Neural cell (in vitro differentiated cells): Measurements from ENCODE around the gene SUPT20HL1. TPM values are rescaled to one million over a fixed set of nuclear protein-coding genes. Genes with fewer than 3 reads are reported as not detected.

ENCODE experiments used
- H2AFZ ChIP-seq: fragments of 200-600, 300-800 bp; sonication (generic), shearing (Covaris generic); 2 replicates; pipeline ENCODE4 v1.6.0; 2014; ENCODE audit warnings: low read depth, mild to moderate bottlenecking, antibody characterized with exemption, low read length, moderate library complexity
- H3F3A ChIP-seq: fragments of 200-600 bp; shearing (Covaris generic); 2 replicates; pipeline ENCODE4 v1.6.1; 2016; ENCODE audit warnings: mild to moderate bottlenecking, moderate library complexity, mixed read lengths, antibody characterized with exemption, low read length; ENCODE audit not compliant: insufficient read depth, poor library complexity, severe bottlenecking
- H3K27ac ChIP-seq: fragments of 200-600, 300-800 bp; sonication (generic), shearing (Covaris generic); 2 replicates; pipeline ENCODE4 v1.5.1; 2014; ENCODE audit warnings: mild to moderate bottlenecking, low read length, moderate library complexity
- H3K27me3 ChIP-seq: fragments of 300-800, 200-600 bp; sonication (generic), shearing (Covaris generic); 2 replicates; pipeline ENCODE4 v1.6.0; 2014; ENCODE audit warnings: mild to moderate bottlenecking, low read depth, low read length, moderate library complexity; ENCODE audit not compliant: insufficient read depth
- H3K36me3 ChIP-seq: fragments of 300-800, 200-600 bp; sonication (generic), shearing (Covaris generic); 2 replicates; pipeline ENCODE4 v1.5.1; 2014; ENCODE audit warnings: mild to moderate bottlenecking, antibody characterized with exemption, low read length, moderate library complexity; ENCODE audit not compliant: insufficient read depth
- H3K4me2 ChIP-seq: fragments of 300-800, 200-600 bp; sonication (generic), shearing (Covaris generic); 2 replicates; pipeline ENCODE4 v1.6.0; 2014; ENCODE audit warnings: mild to moderate bottlenecking, low read length
- H3K4me3 ChIP-seq: fragments of 300-800, 200-600 bp; sonication (generic), shearing (Covaris generic); 2 replicates; pipeline ENCODE4 v1.5.1; 2014; ENCODE audit warnings: mild to moderate bottlenecking, low read length, moderate library complexity
- H3K79me2 ChIP-seq: fragments of 200-600 bp; shearing (Covaris generic); replicated peaks from 2 replicates; pipeline ENCODE4 v1.6.0; 2014; ENCODE audit warnings: mild to moderate bottlenecking, low read length, moderate library complexity; ENCODE audit not compliant: insufficient read depth
- H3K9ac ChIP-seq: fragments of 300-800, 200-600 bp; sonication (generic), shearing (Covaris generic); 2 replicates; pipeline ENCODE4 v1.6.1; 2016; ENCODE audit warnings: mild to moderate bottlenecking, low read length, mixed read lengths
- H3K9me2 ChIP-seq: fragments of 200-600 bp; shearing (Covaris generic); 2 replicates; pipeline ENCODE4 v1.6.1; 2016; ENCODE audit warnings: mild to moderate bottlenecking, low read length, mixed read lengths; ENCODE audit not compliant: insufficient read depth
- H3K9me3 ChIP-seq: fragments of 200-600, 300-800 bp; sonication (generic), shearing (Covaris generic); 2 replicates; pipeline ENCODE4 v1.6.1; 2016; ENCODE audit warnings: mild to moderate bottlenecking, mixed run types, low read length, moderate library complexity, mixed read lengths
- H4K20me1 ChIP-seq: fragments of 200-600 bp; shearing (Covaris generic); 2 replicates; pipeline ENCODE4 v1.6.1; 2016; ENCODE audit warnings: mild to moderate bottlenecking, mixed run types; ENCODE audit not compliant: insufficient read depth
- EP300 ChIP-seq: fragments of 450-650 bp; conservative IDR thresholded peaks from 2 replicates; pipeline ENCODE4 v1.6.1; 2014; ENCODE audit warnings: antibody characterized with exemption, mild to moderate bottlenecking, moderate library complexity; ENCODE audit not compliant: poor library complexity, severe bottlenecking
- EZH2 ChIP-seq: fragments of 200-600, 300-800 bp; shearing (Covaris generic), sonication (generic); IDR thresholded peaks from 2 replicates; pipeline ENCODE4 v1.6.1; 2014; ENCODE audit warnings: antibody characterized with exemption, low read length, borderline replicate concordance, mild to moderate bottlenecking; ENCODE audit not compliant: insufficient read depth, poor library complexity, severe bottlenecking
- MXI1 ChIP-seq: fragments of 450-650 bp; conservative IDR thresholded peaks from 2 replicates; pipeline ENCODE4 v1.6.1; 2014; ENCODE audit warnings: antibody characterized with exemption, mild to moderate bottlenecking; ENCODE audit not compliant: poor library complexity, severe bottlenecking
- POLR2AphosphoS5 ChIP-seq: IDR thresholded peaks from 2 replicates; pipeline ENCODE4 v1.6.1; 2012
- RAD21 ChIP-seq: fragments of 450-650 bp; conservative IDR thresholded peaks from 2 replicates; pipeline ENCODE4 v1.6.1; 2014; ENCODE audit warnings: antibody characterized with exemption, mild to moderate bottlenecking, moderate library complexity
- SMC3 ChIP-seq: fragments of 450-650 bp; conservative IDR thresholded peaks from 2 replicates; pipeline ENCODE4 v1.6.1; 2014; ENCODE audit warnings: antibody characterized with exemption, mild to moderate bottlenecking, moderate library complexity; ENCODE audit not compliant: poor library complexity
- TAF1 ChIP-seq: IDR thresholded peaks from 2 replicates; pipeline ENCODE4 v1.6.1; 2012; ENCODE audit warnings: low read depth
- polyA plus RNA-seq: library from polyadenylated mRNA; depleted of rRNA; stranded (reverse); fragments of >200 nt; gene quantifications from 2 replicates; pipeline ENCODE4 v1.2.3, GENCODE V29; 2014
- TF ChIP-seq, protein P1 (sequence below): IDR thresholded peaks from 2 replicates; pipeline ENCODE4 v1.6.1; 2012; ENCODE audit warnings: borderline replicate concordance
- TF ChIP-seq, protein P2 (sequence below): fragments of 450-650 bp; IDR thresholded peaks from 2 replicates; pipeline ENCODE4 v1.5.1; 2014; ENCODE audit warnings: antibody characterized with exemption, mild to moderate bottlenecking, moderate library complexity; ENCODE audit not compliant: poor library complexity, severe bottlenecking

Gene SUPT20HL1
- polyA plus RNA-seq, 1 donor from 2014 or later, result not detected

DNA sequence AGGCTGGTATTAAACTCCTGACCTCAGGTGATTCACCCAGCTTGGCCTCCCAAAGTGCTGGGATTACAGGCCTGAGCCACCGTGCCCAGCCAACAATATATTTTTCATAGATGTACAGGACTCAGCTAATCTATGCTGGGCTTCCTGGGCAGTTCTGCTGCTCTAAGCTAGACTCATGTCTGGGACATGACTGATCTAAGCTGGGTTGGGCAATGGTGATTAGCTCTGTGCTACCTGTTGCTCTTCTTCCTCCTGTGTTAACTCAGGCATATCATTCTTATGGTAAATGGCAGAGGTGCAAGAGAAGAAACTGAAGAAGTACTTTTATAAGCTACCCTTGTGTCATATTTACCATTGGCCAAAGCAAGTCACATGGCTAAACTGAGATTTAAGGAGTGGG lies 35.2 kb upstream of the SUPT20HL1 start:
- Histone ChIP-seq H3K4me2 (no peak overlapping the region), H3K9me2 (no peaks in the 10 kb centered on the region), H3K4me3 (no peak overlapping the region), H3K79me2 (no peaks in the 10 kb centered on the region), H3K9ac (no peak overlapping the region), H2AFZ (no peak overlapping the region), H3F3A (no peaks in the 10 kb centered on the region), H3K9me3 (no peaks in the 10 kb centered on the region), H3K36me3 (no peaks in the 10 kb centered on the region), H3K27ac (no peak overlapping the region), H3K27me3 (no peaks in the 10 kb centered on the region), H4K20me1 (no peaks in the 10 kb centered on the region)
- TF ChIP-seq, protein P1, sequence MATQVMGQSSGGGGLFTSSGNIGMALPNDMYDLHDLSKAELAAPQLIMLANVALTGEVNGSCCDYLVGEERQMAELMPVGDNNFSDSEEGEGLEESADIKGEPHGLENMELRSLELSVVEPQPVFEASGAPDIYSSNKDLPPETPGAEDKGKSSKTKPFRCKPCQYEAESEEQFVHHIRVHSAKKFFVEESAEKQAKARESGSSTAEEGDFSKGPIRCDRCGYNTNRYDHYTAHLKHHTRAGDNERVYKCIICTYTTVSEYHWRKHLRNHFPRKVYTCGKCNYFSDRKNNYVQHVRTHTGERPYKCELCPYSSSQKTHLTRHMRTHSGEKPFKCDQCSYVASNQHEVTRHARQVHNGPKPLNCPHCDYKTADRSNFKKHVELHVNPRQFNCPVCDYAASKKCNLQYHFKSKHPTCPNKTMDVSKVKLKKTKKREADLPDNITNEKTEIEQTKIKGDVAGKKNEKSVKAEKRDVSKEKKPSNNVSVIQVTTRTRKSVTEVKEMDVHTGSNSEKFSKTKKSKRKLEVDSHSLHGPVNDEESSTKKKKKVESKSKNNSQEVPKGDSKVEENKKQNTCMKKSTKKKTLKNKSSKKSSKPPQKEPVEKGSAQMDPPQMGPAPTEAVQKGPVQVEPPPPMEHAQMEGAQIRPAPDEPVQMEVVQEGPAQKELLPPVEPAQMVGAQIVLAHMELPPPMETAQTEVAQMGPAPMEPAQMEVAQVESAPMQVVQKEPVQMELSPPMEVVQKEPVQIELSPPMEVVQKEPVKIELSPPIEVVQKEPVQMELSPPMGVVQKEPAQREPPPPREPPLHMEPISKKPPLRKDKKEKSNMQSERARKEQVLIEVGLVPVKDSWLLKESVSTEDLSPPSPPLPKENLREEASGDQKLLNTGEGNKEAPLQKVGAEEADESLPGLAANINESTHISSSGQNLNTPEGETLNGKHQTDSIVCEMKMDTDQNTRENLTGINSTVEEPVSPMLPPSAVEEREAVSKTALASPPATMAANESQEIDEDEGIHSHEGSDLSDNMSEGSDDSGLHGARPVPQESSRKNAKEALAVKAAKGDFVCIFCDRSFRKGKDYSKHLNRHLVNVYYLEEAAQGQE, result no peak
- TF ChIP-seq SMC3 (no peak), MXI1 (no peak), EZH2 (no peak), POLR2AphosphoS5 (no peak), TAF1 (no peak), EP300 (no peak), RAD21 (no peak)
- TF ChIP-seq, protein P2, sequence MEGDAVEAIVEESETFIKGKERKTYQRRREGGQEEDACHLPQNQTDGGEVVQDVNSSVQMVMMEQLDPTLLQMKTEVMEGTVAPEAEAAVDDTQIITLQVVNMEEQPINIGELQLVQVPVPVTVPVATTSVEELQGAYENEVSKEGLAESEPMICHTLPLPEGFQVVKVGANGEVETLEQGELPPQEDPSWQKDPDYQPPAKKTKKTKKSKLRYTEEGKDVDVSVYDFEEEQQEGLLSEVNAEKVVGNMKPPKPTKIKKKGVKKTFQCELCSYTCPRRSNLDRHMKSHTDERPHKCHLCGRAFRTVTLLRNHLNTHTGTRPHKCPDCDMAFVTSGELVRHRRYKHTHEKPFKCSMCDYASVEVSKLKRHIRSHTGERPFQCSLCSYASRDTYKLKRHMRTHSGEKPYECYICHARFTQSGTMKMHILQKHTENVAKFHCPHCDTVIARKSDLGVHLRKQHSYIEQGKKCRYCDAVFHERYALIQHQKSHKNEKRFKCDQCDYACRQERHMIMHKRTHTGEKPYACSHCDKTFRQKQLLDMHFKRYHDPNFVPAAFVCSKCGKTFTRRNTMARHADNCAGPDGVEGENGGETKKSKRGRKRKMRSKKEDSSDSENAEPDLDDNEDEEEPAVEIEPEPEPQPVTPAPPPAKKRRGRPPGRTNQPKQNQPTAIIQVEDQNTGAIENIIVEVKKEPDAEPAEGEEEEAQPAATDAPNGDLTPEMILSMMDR, result no peak

DNA sequence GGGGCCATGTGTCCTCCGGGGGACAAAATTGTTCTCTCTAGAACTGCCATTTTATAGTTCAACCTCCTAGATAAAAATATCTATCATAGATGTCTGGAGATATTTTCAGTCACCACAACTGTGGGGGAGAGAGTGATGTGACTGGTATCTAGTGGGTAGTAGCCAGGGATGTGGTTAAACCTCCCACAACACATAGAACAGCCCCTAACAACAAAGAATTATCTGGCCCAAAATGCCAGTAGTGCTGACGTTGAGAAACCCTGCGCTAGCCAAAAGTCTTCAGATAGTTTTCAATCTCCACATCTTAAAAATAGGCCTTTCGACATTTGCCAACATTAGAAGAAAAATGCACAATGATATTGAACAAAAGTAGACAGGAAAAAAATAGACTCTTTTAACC lies 27.6 kb upstream of the SUPT20HL1 start:
- Histone ChIP-seq H3K9ac (no peak overlapping the region), H3K79me2 (no peaks in the 10 kb centered on the region), H3K9me3 (no peaks in the 10 kb centered on the region), H2AFZ (no peak overlapping the region), H3F3A (no peaks in the 10 kb centered on the region), H3K27ac (no peak overlapping the region), H4K20me1 (no peaks in the 10 kb centered on the region), H3K36me3 (no peaks in the 10 kb centered on the region), H3K27me3 (no peaks in the 10 kb centered on the region), H3K4me2 (no peak overlapping the region), H3K9me2 (no peaks in the 10 kb centered on the region), H3K4me3 (no peak overlapping the region)
- TF ChIP-seq POLR2AphosphoS5, result no peak
- TF ChIP-seq TAF1, result no peak
- TF ChIP-seq, protein P2, result no peak
- TF ChIP-seq, protein P1, result no peak
- TF ChIP-seq EZH2, result no peak
- TF ChIP-seq RAD21, result no peak
- TF ChIP-seq SMC3, result no peak
- TF ChIP-seq EP300, result no peak
- no peak for TF ChIP-seq MXI1
